ENCODE measurements around the gene GRIFIN.

GRIFIN gene

GRCh38 chr7:2512713-2513112 lies 36.5 kb upstream of the GRIFIN start:
- no peak for DNase-seq (ENCODE audit: low spot score)

GRCh38 chr7:2512179-2512661 lies 36.0 kb upstream of the GRIFIN start:
- no peak for DNase-seq (ENCODE audit: low spot score)

GRCh38 chr7:2511769-2512168 lies 35.6 kb upstream of the GRIFIN start:
- DNase-seq (ENCODE audit: low spot score): no peak

- no peak for DNase-seq (ENCODE audit: low spot score)
Observed at GRCh38 chr7:2510909-2511768, 34.9 kb upstream of the GRIFIN start.

GRCh38 chr7:2510130-2510776 lies 34.1 kb upstream of the GRIFIN start:
- DNase-seq (ENCODE audit: low spot score): no peak

GRCh38 chr7:2509298-2509906 lies 33.2 kb upstream of the GRIFIN start:
- no peak for DNase-seq (ENCODE audit: low spot score)

GRCh38 chr7:2508327-2509215 lies 32.4 kb upstream of the GRIFIN start:
- no peak for DNase-seq (ENCODE audit: low spot score)

- no peak for DNase-seq (ENCODE audit: low spot score)
Observed at GRCh38 chr7:2507917-2508306, 31.7 kb upstream of the GRIFIN start.

DNA sequence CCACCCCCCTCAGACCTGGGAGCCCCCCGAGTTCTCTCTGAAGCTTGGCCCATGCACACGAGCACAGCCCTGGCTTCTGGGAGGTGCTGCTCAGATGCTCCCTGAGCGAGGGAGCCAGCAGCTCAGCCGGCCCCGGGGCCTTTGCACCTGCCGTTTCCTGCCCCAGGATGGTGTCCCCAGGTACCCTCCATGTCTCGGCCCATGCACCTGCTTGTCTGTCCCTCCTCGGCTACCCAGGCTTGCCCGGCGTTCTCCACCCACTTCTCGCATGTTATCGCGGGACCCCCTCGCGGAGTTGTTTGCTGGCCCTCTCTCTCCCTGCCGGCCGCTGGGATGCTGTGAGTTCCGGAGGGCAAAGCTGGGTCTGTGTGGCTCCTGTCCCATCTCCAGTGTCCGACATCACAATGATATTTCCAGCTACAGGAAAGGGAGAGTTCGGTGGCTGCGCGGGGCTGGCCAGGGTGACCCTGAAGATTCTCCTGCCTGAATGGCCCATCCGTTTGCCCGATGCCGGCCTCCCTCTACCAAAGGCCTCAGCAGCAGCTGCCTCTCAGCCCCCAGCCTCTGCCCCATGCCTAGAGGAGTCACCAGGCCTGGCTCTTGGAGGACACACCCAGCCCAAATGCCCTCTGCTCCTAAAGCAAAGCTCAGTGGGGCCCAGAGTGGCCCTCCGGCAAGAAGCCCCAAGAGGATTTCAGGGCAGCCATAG lies 31.2 kb upstream of the GRIFIN start:
- DNase-seq (ENCODE audit: low spot score): no peak

GRCh38 chr7:2505401-2505800 lies 29.2 kb upstream of the GRIFIN start:
- no peak for DNase-seq (ENCODE audit: low spot score)

GRCh38 chr7:2504889-2505375 lies 28.7 kb upstream of the GRIFIN start:
- no peak for DNase-seq (ENCODE audit: low spot score)

DNA sequence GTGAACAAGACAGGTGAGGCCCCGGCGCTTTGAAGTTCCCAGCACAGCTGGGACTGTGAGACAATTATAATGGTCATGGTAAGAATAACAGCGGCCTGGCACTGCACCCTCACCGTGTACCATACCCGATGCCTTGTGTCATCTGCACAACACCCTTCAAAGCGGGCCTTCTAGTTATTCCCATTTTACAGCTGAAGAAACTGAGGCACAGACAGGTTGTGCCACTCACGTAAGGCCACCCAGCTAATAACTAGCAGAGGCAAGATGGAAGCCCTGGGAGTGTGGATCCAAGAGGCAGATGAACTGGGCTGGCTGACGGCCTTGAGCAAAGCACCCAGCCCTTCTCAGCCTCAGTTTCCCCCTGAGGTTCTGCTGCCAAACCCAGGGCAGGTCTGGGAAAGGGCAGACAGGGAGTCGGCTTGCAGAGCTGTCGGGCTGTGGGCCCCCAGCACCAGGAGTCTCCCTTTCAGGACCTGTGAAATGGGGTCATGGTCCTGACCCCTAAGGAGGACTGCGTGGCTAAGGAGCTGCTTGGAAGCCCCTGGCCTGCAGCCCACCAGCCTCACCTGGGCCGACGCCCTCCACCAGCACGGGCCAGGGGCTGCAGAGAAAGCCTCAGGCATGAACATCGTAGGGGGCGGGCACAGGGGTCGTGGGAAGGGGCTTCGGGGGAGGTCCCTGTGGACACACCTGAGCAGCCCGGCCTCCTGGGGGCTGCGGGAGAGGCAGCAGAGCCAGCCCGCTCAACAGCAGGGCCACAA lies 28.1 kb upstream of the GRIFIN start:
- DNase-seq (ENCODE audit: low spot score): no peak

DNA sequence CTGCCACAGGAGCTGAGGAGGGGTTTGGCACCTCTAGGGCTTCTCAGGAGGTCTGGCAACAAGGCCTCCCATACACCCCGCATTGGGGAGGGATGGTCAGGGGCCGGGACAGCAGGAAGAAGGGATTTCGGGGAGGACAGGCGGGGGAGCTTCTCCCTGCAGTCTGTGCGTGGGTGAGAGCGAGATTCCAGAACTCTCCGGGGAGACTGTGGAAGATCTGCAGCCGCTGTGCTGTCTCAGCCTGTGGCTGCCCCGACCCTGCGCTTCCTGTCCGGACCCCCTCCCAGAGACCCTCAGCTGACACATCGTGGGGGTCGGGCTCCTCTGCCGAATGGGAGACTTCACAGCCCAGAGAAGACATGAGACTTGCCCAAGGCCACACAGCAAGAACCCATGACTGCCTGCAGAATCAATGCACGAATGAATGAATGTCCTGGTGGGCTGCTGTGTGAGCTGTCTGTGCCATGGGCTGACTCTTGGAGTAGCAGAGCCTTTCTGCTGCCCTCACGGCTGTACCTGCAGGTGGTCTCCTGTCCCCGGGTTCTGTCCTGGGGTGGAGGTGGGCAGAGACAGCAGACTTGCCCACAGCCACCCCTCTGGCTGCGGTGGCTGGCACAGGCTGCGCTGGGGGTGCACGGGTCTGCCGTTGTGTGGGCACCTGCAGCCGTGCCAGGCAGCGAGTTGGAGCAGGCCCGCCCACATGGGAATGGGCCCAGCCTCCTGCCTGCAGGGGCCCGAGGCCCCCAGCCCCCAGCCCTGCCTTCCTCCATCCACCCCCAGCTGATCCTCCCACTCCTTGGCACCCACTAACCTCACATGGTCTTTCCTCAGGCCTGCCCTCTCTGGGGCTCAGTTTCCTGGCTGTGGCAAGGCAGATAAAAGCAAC lies 27.1 kb upstream of the GRIFIN start:
- no peak for DNase-seq (ENCODE audit: low spot score)

DNA sequence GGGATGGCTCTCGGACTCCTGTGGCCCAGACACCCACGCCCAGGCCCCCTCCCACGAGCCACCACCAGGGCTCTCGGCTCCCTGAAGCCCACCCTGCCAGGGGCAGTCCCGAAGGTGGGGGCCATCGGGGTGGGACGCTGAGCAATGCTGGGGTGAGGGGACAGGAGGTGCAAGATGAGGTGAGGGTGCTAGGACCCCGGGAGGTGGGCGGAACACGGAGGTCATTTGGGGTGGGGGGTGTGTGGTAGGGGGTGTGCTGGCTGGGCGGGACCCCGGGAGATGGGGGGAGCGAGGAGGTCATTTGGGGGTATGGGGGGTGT lies 26.4 kb upstream of the GRIFIN start:
- DNase-seq (ENCODE audit: low spot score): no peak

DNA sequence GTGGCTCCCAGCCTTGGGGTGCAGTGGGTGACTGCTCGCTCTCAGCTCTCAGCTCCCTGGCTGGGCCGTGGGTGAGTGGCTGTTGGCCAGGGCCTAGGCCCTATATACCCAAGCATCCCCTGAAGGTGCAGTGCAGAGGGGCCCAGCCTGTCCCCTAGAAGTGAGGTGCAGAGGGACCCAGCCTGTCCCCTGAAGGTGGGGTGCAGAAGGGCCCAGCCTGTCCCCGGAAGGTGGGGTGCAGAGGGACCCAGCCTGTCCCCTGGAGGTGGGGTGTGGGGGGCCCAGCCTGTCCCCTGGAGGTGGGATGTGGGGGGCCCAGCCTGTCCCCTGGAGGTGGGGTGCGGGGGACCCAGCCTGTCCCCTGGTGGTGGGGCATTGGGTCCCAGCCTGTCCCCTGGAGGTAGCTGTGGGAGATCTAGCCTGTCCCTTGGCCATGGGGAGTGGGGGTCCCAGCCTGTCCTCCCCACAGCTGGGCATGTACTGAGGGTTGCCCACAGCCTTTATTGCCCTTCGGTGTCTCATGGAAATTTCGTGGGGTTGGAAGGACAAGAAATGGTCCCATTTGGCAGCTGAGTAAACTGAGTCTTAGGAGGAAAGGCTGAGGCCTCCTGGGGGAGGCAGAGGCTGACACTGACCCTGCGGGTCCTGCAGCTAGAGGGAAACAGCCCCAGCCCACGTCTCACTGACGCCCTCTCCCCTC lies 25.9 kb upstream of the GRIFIN start:
- DNase-seq (ENCODE audit: low spot score): no peak

DNA sequence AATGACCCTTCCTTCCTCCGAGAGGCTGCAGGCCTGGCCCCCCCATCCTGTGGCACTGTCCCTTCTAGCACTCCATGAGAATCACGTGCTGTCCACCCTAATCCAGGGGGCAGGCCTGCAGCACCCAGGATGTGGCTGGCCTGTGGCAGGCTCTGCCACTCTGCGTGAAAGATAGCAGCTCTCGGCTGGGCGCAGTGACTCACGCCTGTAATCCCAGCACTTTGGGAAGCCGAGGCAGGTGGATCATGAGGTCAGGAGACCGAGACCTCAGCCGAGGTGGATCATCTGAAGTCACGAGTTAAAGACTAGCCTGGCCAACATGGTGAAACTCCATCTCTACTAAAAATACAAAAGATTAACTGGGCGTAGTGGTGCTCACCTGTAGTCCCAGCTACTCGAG lies 24.5 kb upstream of the GRIFIN start:
- DNase-seq (ENCODE audit: low spot score): no peak

GRCh38 chr7:2499719-2500430 lies 23.7 kb upstream of the GRIFIN start:
- DNase-seq (ENCODE audit: low spot score): no peak

DNA sequence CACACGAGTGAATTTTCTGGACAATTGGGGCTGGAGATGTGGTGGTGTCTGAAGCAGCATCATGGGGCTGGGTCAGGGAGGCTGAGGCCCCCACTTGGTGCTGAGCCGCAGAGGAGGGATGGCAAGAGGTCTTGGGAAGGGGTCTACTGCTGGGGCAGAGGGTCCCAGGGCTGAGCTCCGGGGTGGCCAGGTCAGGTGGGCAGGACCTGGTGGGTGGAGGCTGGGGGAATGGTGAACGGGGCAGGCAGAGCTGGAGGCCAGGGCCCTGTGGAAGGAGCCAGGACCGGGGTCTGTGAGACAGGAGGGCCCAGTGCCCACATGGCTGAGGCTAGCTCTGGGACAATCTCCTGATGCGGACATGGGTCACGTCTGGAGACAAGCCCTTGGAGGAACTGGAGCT lies 23.0 kb upstream of the GRIFIN start:
- no peak for DNase-seq (ENCODE audit: low spot score)

Measured in hematopoietic multipotent progenitor cell treated with erythropoietin and hydrocortisone succinate and interleukin-3 and kit ligand, for 17 days (in vitro differentiated cells).